SK-N-SH (cell line): ENCODE measurements around the gene PAM16. TPM values are rescaled to one million over a fixed set of nuclear protein-coding genes. Genes with fewer than 3 reads are reported as not detected.

Experiments
- CTCF ChIA-PET: fragments of 300-600, 350-600 bp; formaldehyde crosslinking; extraction: SDS; loops from one replicate; lab custom pipeline; 2021; lab: Yijun Ruan, JAX
- POLR2A ChIA-PET: fragments of 350-600 bp; sonication (Branson Sonifier 250); formaldehyde crosslinking; extraction: SDS; loops from one replicate; lab custom pipeline; 2020; ENCODE audit warnings: antibody characterized with exemption, inconsistent platforms; lab: Yijun Ruan, JAX
- DNase-seq: peaks from one replicate; pipeline ENCODE4 v3.0.0; 2012
- H2AFZ ChIP-seq: fragments of 200-600 bp; sonication (generic); 2 replicates; pipeline ENCODE4 v1.8.1; 2016; ENCODE audit warnings: antibody characterized with exemption, mild to moderate bottlenecking, low read depth
- H3F3A ChIP-seq: fragments of 200-600 bp; sonication (generic); replicated peaks from 2 replicates; pipeline ENCODE3; 2016; ENCODE audit warnings: antibody characterized with exemption, mild to moderate bottlenecking; ENCODE audit not compliant: insufficient read depth
- H3K27ac ChIP-seq, 2 experiments: fragments of 200-500 bp in 1 of 2; fragments of 200-600 bp in 1 of 2; sonication (Bioruptor generic) in 1 of 2; sonication (generic), shearing (Covaris generic) in 1 of 2; 2 replicates each; pipeline versions ENCODE4 v1.5.1 to v1.6.1; 2014 to 2016; ENCODE audit warnings: low read depth in 2 of 2, inconsistent platforms in 1 of 2, low read length in 1 of 2, mild to moderate bottlenecking in 1 of 2, mixed read lengths in 1 of 2
- H3K27me3 ChIP-seq: fragments of 200-600 bp; sonication (generic), shearing (Covaris generic); 2 replicates; pipeline ENCODE4 v1.6.1; 2016; ENCODE audit warnings: mixed run types; ENCODE audit not compliant: insufficient read depth
- H3K36me3 ChIP-seq, 2 experiments: fragments of 200-500 bp in 1 of 2; fragments of 200-600 bp in 1 of 2; sonication (Bioruptor generic) in 1 of 2; sonication (generic) in 1 of 2; replicated peaks in 1 of 2; 2 replicates each; pipeline versions ENCODE3 to v1.5.1; 2014 to 2016; ENCODE audit warnings: low read length in 1 of 2, mild to moderate bottlenecking in 1 of 2; ENCODE audit not compliant: insufficient read depth in 2 of 2, control insufficient read depth in 1 of 2
- H3K4me1 ChIP-seq, 2 experiments: fragments of 200-500 bp in 1 of 2; fragments of 200-600 bp in 1 of 2; sonication (Bioruptor generic) in 1 of 2; sonication (generic), shearing (Covaris generic) in 1 of 2; 2 replicates each; pipeline versions ENCODE4 v1.5.1 to v1.6.1; 2014 to 2016; ENCODE audit warnings: low read depth in 1 of 2, low read length in 1 of 2, mixed run types in 1 of 2; ENCODE audit not compliant: insufficient read depth in 2 of 2, control insufficient read depth in 1 of 2
- H3K4me2 ChIP-seq: fragments of 200-600 bp; sonication (generic), shearing (Covaris generic); 2 replicates; pipeline ENCODE4 v1.6.1; 2017; ENCODE audit warnings: mixed run types
- H3K4me3 ChIP-seq, 2 experiments: fragments of 200-500 bp in 1 of 2; fragments of 200-600 bp in 1 of 2; sonication (Bioruptor generic) in 1 of 2; sonication (generic), shearing (Covaris generic) in 1 of 2; 2 replicates each; pipeline versions ENCODE4 v1.5.1 to v1.8.1; 2014 to 2016; ENCODE audit warnings: low read depth in 2 of 2, inconsistent platforms in 1 of 2, low read length in 1 of 2, mild to moderate bottlenecking in 1 of 2, mixed read lengths in 1 of 2, moderate library complexity in 1 of 2
- H3K79me2 ChIP-seq: fragments of 200-600 bp; sonication (generic); 2 replicates; pipeline ENCODE4 v1.8.1; 2017; ENCODE audit warnings: mild to moderate bottlenecking; ENCODE audit not compliant: insufficient read depth
- H3K9ac ChIP-seq: fragments of 200-600 bp; sonication (generic); 2 replicates; pipeline ENCODE4 v1.6.1; 2017; ENCODE audit warnings: mixed run types
- H3K9me2 ChIP-seq: fragments of 200-600 bp; sonication (generic); 2 replicates; pipeline ENCODE4 v1.6.1; 2017; ENCODE audit warnings: mixed run types
- H3K9me3 ChIP-seq: fragments of 200-600 bp; sonication (generic); 2 replicates; pipeline ENCODE4 v1.6.1; 2017; ENCODE audit warnings: mixed run types, mild to moderate bottlenecking, moderate library complexity
- H4K20me1 ChIP-seq: fragments of 200-600 bp; sonication (generic); 2 replicates; pipeline ENCODE4 v1.6.1; 2017; ENCODE audit warnings: mild to moderate bottlenecking, mixed run types; ENCODE audit not compliant: insufficient read depth
- EP300 ChIP-seq, 2 experiments: IDR thresholded peaks; 2 replicates each; pipeline versions ENCODE4 v1.4.0 to v1.6.1; 2012; ENCODE audit warnings: borderline replicate concordance in 1 of 2, low read depth in 1 of 2, low read length in 1 of 2
- EZH2phosphoT487 ChIP-seq: fragments of 200-600 bp; sonication (generic); IDR thresholded peaks from 2 replicates; pipeline ENCODE4 v1.6.1; 2017; ENCODE audit warnings: low read depth, mixed run types, mild to moderate bottlenecking, antibody characterized with exemption, moderate library complexity, borderline replicate concordance
- FOSL2 ChIP-seq: IDR thresholded peaks from 2 replicates; pipeline ENCODE4 v1.4.0; 2012; ENCODE audit warnings: low read depth, mild to moderate bottlenecking, moderate library complexity, borderline replicate concordance
- FOXJ3 ChIP-seq: sonication (generic); formaldehyde crosslinking; IDR thresholded peaks from 2 replicates; pipeline ENCODE4 v1.5.1; 2020; ENCODE audit warnings: mild to moderate bottlenecking, missing genetic modification reagents
- FOXM1 ChIP-seq: IDR thresholded peaks from 2 replicates; pipeline ENCODE4 v1.4.0; 2012; ENCODE audit warnings: low read depth, mild to moderate bottlenecking
- GABPA ChIP-seq: IDR thresholded peaks from 2 replicates; pipeline ENCODE4 v1.4.0; 2012; ENCODE audit warnings: low read depth, mild to moderate bottlenecking
- IRF3 ChIP-seq: fragments of 150-350 bp; IDR thresholded peaks from 2 replicates; pipeline ENCODE4 v1.6.1; 2016; ENCODE audit warnings: mild to moderate bottlenecking, low read depth, low read length
- MAX ChIP-seq: IDR thresholded peaks from 2 replicates; pipeline ENCODE4 v1.4.0; 2012; ENCODE audit warnings: low read depth
- MXI1 ChIP-seq: IDR thresholded peaks from 2 replicates; pipeline ENCODE4 v1.6.1; 2012; ENCODE audit warnings: mild to moderate bottlenecking, low read depth, low read length, improper control_type of control experiment
- POLR2AphosphoS5 ChIP-seq: IDR thresholded peaks from 2 replicates; pipeline ENCODE4 v1.6.1; 2012; ENCODE audit warnings: low read depth, low read length
- RAD21 ChIP-seq: IDR thresholded peaks from 2 replicates; pipeline ENCODE4 v1.6.1; 2012; ENCODE audit warnings: mild to moderate bottlenecking, low read length
- RCOR1 ChIP-seq: fragments of 150-350 bp; IDR thresholded peaks from 2 replicates; pipeline ENCODE4 v1.6.1; 2017; ENCODE audit warnings: antibody characterized with exemption, low read length
- REST ChIP-seq: IDR thresholded peaks from 2 replicates; pipeline ENCODE4 v1.6.1; 2012; ENCODE audit warnings: mild to moderate bottlenecking, low read depth, low read length, moderate library complexity
- SIN3A ChIP-seq: IDR thresholded peaks from 2 replicates; pipeline ENCODE4 v1.6.1; 2012; ENCODE audit warnings: low read depth, mild to moderate bottlenecking, low read length, moderate library complexity, borderline replicate concordance
- SMC3 ChIP-seq: IDR thresholded peaks from 2 replicates; pipeline ENCODE4 v1.6.1; 2012; ENCODE audit warnings: low read depth, low read length, improper control_type of control experiment
- TAF1 ChIP-seq: IDR thresholded peaks from 2 replicates; pipeline ENCODE4 v1.6.1; 2012; ENCODE audit warnings: low read depth, mild to moderate bottlenecking, low read length, moderate library complexity, borderline replicate concordance
- TCF12 ChIP-seq: IDR thresholded peaks from 2 replicates; pipeline ENCODE4 v1.4.0; 2012
- TEAD4 ChIP-seq: IDR thresholded peaks from 2 replicates; pipeline ENCODE4 v1.4.0; 2012; ENCODE audit warnings: mild to moderate bottlenecking, borderline replicate concordance; ENCODE audit not compliant: insufficient read depth
- USF1 ChIP-seq: IDR thresholded peaks from 2 replicates; pipeline ENCODE4 v1.4.0; 2012; ENCODE audit warnings: low read depth, borderline replicate concordance
- YY1 ChIP-seq: IDR thresholded peaks from 2 replicates; pipeline ENCODE4 v1.4.0; 2012; ENCODE audit warnings: low read depth, mild to moderate bottlenecking
- ZBTB33 ChIP-seq: IDR thresholded peaks from 2 replicates; pipeline ENCODE4 v1.4.0; 2012; ENCODE audit warnings: low read depth, borderline replicate concordance
- WGBS: methylation state at CpG from one replicate; pipeline ENCODE4 v1.1.6; 2017; ENCODE audit warnings: low lambda C conversion rate; 5-methylcytosine and 5-hydroxymethylcytosine counted together
- polyA plus RNA-seq, 3 experiments: library from polyadenylated mRNA; depleted of rRNA; stranded (reverse); fragments of >200 nt; gene quantifications; 2 replicates each; pipeline ENCODE4 v1.2.3, GENCODE V29; 2012

The PAM16 gene
- polyA plus RNA-seq, 1 of the 3 experiments (the other 2 are of a cell fraction): 96.4 TPM

GRCh38 chr16:4372001-4372577 lies 21.0 kb upstream of the PAM16 start (continued):
- no peak for TF ChIP-seq ZBTB33
- no peak for TF ChIP-seq POLR2AphosphoS5
- no peak for TF ChIP-seq EZH2phosphoT487
- TF ChIP-seq FOXM1: no peak
- TF ChIP-seq MXI1: no peak
- no peak for TF ChIP-seq FOXJ3 (CRISPR knock-in tag)

- Histone ChIP-seq H3K27me3 (no peaks in the 10 kb centered on the region), H3K27ac (peak within 1 kb of the TSS; percentile 83 to 88), H2AFZ (no peak within 1 kb of the TSS), H3K9me2 (no peaks in the 10 kb centered on the region), H3K4me3 (peak within 1 kb of the TSS; percentile 77 to 92), H3K9me3 (no peaks in the 10 kb centered on the region), H3K36me3 (no peaks in the 10 kb centered on the region), H3K79me2 (peaks cover 43% of the 10 kb centered on the region), H4K20me1 (peaks cover 24% of the 10 kb centered on the region), H3K4me2 (peak within 1 kb of the TSS; percentile 91), H3F3A (peaks cover 17% of the 10 kb centered on the region), H3K4me1 (peaks cover 40 to 80% of the 10 kb centered on the region in 2 experiments), H3K9ac (peak within 1 kb of the TSS; percentile 64)
- POLR2A ChIA-PET: interaction anchor here (0.9 to 2.0 kb wide), 5 partner anchors 8 to 31 kb away, joined by 3 to 13 read pairs (median 3); no protein-coding TSS in a partner anchor
- CTCF ChIA-PET: interaction anchor here (1.0 to 32.1 kb wide), 4 partner anchors 13 to 31 kb away, joined by 6 to 558 read pairs (median 23); no protein-coding TSS in a partner anchor
- DNase-seq: peak; percentile 98
- 4% methylated on average over 18 of the region's 50 CpGs for WGBS
- TF ChIP-seq TAF1: peak; percentile 91
- no peak for TF ChIP-seq GABPA
- no peak for TF ChIP-seq RAD21
- TF ChIP-seq IRF3: no peak
- TF ChIP-seq SIN3A: peak; percentile 47; the same call in 1 of the 2 replicates
- no peak for TF ChIP-seq TEAD4
- no peak for TF ChIP-seq YY1
- no peak for TF ChIP-seq USF1
- TF ChIP-seq FOSL2: no peak
- peak; percentile 98 for TF ChIP-seq POLR2AphosphoS5
- TF ChIP-seq TCF12: peak; percentile 40; the same call in 1 of the 2 replicates
- TF ChIP-seq MXI1: peak; percentile 32; the same call in 1 of the 2 replicates
- no peak for TF ChIP-seq MAX
- TF ChIP-seq RCOR1: peak; percentile 8; the same call in 1 of the 2 replicates
- TF ChIP-seq EP300 (IDR thresholded peaks at IDR 0.05; ENCODE audit: borderline replicate concordance in 1 of 2, low read depth in 1 of 2, low read length in 1 of 2): peak in 1 of 2 experiments; percentile 51; a peak in 2 of 4 replicates
- TF ChIP-seq SMC3: no peak
- TF ChIP-seq REST: peak; percentile 68; the same call in 1 of the 2 replicates
These were observed 20.4 kb upstream of the PAM16 start, which contains the start of gene VASN for GRCh38 chr16:4371357-4372000. VASN (plus strand) TSS chr16:4371848; CDS start chr16:4380878, 9,030 bp downstream.
